Activated CD8-positive, alpha-beta memory T cell treated with anti-CD3 and anti-CD28 coated beads for 48 hours (primary cell): ENCODE data around the gene HGF.

Experiments used
- DNase-seq, 3 experiments: peaks; one replicate each; pipeline ENCODE4 v3.0.0-alpha.2; 2020; ENCODE audit warnings: low read depth in 2 of 3, low spot score in 2 of 3

The HGF gene

DNA sequence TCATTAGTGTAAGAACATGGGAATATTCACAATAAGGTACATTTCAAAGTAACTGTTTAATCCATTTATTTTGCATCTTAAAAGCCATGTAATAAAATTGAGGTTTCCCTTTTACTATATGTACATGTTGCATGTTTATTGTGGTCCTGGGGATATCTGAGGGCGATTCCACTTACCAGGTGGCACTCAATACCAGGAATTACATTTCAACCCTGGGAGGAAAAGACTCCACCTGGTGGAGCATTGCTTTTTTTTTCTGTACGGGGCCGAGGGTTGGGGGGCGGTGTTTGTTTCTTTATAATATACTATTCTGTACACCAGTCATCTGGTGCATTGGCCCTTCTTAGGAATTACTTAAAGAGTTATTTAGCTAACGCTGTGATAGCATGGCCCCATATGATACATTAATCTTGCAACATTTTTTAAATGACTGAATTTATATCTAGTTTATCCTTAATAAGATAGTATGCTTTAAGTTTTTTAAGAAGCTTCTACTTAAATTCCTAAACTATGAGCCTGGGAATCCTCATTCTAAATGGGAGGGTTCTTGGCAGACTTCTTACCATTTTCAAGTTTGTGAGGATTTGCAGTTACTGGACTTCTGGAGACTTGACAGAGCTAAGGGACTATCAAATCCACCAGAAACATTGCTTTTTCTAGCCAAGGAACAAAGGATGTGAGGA lies 7.2 kb upstream of the HGF start:
- DNase-seq: no peak

DNA sequence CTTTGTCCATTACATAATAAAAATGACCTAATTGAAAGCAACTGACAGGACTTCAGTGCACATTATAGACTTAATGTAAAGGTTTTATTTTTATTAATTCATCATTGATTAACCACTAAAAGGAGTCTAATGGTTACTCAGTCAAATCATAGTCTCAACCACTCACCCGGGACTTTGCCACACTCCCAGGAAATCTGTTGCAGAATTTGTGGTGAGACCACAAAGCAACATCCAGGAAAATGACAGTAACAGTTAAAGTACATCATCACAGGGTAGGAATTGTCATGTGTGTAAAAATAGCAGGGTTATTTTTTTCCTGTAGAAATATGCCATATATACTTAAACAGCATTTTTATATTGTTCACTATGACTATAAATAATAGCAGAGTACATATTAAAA lies 6.3 kb upstream of the HGF start:
- DNase-seq: no peak

DNA sequence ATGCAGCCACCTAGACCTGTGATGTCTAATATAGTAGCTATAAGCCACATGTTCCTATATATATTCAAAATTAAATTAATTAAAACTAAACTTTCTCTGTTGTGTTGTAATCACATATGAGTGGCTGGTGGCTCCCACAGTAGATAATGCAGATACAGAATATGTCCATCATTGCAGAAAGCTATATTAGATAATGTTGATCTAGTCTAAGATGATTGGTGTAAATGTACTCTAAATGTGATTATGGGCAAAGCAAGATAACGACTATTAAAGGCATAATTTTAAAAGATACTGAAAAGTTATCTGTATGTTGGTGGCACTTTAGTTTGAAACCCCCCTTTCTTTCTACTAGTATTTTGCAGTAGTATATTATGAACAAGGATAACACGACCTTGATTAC lies 5.7 kb upstream of the HGF start:
- no peak for DNase-seq

DNA sequence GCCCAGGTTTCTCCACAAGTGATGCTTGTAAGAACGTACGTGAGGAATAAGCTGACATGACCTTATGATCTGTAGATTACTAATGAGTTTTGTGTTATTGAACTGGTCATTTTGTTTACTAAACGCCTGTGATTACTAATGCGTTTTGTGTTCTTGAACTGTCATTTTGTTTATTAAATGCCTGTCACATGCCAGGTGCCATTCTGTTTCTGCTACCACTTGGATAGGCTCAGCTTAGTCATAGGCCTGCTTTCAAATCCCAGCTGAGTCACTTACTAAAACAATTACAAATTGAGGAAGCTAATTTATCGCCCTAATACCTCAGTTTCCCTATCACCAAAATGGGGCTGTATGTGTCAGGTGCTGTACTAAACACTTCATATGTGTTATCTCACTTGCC lies 4.7 kb upstream of the HGF start:
- DNase-seq: no peak

DNA sequence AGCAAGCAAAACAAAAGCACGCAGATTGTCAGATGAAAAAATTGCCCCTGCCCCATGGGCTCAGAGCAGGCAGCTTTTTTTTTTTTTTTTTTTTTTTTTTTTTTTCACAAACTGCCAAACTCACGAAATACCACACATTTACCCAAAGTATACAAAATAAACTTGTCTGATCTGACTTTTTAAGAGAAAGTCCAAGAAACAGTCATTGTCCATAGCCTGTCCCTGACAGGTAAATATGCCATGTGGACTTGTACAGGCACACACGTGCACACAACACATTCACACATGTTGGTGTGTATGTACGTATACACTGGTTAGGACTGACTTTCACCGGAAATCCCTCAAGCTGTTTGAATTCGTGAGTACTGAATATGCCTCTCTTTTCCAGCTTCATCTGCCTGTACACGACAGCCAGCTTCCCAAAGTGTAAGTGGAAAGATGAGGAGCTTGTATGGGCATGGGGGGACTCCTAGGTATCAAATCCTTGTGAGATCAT lies 929 bp upstream of the HGF start:
- DNase-seq: no peak

DNA sequence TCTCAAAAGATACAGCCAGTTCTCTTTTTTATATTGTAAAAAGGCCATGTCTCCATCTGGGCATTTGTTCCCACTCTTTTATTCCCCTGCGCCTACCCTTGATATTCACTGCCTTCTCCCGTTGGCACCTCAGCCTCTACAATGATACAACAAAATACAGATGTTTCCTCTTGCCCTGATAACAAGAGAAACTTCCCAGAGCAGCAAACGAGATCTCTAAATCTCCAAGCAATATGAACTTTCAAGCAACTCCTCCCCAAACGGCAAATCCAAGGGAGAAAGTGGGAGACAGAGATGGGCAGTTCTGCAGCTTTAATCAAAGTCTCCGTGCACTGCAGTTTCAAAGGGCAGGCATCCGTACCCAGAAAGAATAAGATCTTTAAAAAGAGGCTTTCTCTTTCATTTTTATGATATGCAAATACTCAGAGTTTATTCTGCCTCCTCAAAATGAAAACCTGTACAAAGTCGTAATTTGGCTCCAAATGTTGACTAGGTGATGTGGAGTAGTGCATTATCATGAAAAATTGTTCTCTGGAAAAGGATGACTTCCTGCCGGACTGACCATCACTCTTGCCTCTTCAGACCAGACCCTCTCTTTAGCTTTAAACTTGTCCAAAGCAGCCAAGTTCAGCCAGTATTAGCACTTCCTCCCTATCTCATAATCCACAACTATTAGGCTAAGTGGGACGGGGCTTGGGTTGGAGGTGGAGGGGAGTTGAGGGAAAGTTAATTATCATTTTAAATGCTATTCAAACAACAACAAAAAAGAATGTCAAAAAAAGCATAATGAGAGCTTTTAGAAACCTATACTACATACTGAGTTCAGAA lies 682 bp downstream of the HGF start:
- no peak for DNase-seq

DNA sequence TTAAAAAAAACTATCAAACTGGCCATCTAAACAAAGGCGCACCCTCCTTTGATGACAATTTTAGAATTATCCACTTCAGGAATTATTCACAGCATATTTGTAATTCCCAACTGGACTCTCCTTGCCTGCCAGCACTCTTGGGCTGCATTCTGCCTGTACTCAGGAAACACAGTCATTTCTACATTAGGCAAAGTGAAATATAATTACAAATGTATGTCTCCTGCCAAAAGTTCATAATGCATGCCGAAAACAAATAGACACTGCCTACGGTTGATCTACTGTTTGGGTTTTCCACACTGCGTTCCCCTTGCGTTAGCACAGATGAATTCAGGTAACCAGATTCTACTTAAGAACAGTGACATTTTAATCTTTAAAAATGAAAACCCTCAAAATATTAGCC lies 1.9 kb downstream of the HGF start:
- DNase-seq: no peak

DNA sequence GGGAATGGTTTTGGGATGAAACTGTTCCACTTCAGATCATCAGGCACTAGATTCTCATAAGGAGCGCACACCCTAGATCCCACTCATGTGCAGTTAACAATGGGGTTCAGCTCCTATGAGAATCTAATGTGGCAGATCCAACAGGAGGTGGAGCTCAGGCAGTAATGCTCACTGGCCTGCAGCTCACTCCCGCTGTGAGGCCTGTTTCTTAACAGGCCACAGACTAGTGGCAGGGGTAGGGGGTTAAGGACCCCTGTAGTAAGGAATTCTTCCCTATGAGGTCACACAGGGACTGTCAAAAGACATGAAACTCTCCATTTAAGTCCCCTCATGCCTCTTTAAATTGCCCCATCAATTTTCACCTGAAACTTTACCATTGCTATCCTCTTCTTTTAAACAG lies 8.0 kb downstream of the HGF start:
- no peak for DNase-seq

DNA sequence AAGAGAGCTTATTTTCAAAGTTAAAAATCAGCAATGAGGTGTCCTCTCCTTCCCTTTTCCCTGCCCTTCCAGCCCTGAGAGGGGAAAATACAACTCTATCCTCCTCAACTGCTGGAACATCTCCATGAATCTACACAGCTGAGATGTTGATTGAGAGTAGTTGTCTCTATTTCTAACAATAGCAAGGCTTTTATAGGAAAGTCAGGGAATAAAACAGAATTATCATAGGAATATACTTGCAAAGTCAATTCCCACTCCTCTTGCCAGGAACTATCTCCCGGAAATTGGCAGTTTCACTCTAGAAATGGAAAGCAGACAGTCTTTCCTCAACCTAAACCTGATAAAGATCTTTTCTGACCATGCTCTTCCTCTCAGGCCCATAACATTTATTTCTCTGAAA lies 8.8 kb downstream of the HGF start:
- DNase-seq: no peak

DNA sequence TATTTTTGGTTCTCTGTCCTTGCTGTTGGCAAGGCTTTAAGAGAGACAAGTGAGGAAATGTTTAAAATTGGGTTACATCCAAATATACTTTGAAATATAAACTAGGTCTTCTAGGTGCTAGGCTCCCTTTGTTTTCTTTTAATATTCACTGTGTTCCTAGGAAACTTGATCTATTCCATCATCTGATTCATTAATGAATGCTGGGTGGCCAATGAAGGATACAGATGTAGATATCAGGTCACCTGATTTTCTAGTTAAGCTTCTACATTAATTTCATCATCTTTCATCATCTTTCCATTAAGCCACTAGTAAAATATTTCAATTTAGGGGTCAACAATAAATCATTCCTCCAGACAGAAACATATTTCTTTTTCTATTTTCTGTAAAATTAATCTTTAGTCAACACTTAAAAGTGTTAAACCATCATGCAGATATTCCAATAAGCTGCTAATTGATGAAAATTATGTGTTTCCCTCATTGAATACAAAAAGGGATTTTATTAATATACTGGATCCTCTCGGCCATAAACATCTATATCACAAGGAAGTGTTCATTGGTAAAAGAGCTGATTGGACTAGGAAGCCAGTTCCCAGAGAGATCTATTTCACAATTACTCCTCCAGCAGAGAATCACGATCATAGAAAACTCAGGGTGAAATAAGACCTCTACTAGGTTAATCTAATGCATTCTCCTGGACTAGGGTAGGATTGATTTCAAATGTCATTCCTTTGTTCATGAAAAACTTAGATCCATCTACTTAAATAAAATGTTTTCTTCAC lies 14.7 kb downstream of the HGF start:
- DNase-seq: no peak

DNA sequence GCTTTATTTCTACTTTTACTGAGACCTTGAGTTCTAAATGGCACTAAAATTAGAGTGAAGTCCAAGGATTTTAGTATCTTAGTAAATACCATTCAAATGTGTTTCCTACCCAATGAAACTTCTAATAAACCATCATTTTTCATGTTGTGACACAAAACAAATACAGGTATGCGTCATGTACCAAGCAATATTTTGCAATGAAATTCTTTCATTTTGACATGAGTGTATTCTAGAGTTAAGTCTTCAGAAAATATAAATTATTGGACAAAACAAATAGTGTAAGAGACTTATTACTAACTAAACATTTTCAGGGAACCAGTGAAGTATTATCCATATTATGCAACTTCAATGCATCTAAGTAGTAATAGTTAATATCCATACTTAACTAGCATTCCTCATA lies 16.5 kb downstream of the HGF start:
- no peak for DNase-seq

DNA sequence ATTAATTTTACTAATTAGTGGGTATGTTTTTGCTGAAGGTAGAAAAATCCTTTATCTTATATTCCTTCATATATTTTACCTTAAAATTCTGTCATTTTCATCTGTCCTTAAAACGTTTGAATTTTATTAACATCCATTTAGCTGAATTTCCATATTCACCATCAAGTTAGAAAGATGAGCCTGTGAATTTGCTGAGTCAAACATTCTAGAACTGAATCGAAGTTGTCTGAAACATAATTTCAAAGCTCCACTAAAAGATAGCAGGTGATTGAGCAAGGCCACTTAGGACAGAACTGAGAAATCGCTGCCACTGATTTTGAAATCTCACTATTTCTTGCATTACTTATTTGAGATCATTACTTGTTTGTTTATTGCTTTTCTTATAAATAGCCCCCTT lies 17.5 kb downstream of the HGF start:
- no peak for DNase-seq

DNA sequence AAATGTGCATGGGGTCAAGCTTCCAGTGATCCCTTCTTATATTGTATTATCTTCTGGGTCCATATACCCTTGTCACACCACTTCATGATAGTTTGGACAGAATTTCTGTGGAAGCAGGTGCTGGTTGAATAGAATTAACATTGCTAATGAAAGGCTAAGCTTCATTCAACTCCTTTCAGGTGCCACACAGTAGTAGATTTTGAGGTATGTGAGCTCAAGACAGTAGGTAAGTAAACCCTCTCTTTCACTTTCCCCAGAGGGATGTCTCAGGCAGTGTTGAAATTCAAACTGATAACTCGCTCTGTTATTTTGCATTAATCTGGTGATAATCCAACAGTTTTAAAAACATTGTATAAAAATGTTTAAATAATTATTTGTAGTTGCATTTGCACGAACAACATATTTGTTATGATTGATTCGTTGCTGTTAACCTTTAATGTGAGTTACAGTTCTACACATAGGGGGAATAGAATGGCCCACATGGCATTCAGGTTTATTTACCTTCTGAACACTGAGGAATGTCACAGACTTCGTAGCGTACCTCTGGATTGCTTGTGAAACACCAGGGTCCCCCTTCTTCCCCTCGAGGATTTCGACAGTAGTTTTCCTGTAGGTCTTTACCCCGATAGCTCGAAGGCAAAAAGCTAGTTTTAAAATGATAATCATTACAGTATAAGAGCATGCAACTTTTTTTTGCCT lies 18.1 kb downstream of the HGF start:
- no peak for DNase-seq

DNA sequence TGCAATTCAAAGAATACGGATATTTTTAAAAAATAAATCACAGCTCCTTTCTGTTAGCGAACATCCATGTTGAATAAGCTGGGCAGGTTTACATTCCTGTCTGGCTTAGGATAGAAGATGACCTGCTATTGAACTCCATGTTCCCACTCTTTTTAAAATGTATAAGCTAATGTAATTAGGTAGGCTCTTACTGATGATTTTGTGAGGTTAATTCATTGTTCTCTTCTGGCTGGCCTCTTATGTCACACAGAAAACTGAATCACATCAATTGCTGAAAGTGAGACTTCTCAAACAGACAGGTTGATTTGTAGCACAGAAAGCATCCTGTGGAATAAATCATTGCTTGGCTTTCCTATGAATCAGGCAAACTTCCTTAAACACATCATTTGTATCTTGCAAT lies 24.2 kb downstream of the HGF start:
- DNase-seq: no peak

DNA sequence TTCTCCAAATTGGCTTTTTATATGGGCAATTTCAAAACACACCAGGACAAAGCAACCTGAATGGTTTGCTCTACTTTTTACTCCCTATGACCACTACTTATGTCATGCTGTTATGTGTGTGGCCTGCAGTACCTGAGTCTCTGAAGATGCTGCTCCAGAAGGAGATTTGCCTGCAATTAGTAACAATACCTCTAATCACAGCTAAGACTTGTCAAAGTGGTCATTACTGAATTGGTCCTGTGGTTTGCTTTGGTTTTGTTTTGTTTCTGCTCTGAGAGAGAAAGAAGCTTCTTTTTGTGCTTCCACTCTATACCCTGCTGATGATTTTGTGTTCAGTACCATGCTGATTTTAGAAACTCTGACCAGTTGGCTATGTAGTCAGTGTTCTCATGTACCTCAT lies 25.5 kb downstream of the HGF start:
- DNase-seq: no peak

DNA sequence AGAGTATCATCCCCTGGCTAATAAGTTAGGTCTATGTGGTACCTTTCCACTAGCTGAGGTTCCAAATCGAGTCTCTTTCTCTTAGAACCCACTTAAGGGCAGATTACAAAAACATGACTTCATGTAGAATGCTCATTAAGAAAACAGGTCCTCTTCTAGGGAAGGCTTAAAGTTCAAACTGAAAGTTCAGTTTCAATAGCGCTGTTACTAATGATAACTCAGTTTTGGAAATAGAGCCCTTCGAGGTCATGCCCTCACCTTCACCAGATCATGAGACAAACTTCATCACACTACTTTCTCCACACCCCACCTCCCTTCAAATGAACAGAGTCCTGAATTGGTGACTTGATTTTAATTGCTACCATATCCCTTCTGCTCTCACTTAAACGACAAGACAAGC lies 26.2 kb downstream of the HGF start:
- no peak for DNase-seq

DNA sequence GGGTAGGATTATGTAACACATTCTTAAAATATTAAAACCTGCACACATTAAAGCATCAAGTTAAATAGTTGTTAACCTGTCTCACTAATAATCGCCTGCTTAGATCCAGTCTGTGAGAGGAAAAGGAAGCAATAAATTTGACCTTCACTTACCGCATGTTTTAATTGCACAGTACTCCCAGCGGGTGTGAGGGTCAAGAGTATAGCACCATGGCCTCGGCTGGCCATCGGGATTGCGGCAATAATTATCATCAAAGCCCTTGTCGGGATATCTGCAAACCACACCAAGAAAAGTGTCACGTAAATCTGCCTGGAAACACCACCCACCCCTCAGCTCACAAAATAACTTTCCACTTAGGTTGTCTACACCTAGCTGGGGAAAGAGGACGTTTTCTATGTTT lies 26.6 kb downstream of the HGF start:
- no peak for DNase-seq

DNA sequence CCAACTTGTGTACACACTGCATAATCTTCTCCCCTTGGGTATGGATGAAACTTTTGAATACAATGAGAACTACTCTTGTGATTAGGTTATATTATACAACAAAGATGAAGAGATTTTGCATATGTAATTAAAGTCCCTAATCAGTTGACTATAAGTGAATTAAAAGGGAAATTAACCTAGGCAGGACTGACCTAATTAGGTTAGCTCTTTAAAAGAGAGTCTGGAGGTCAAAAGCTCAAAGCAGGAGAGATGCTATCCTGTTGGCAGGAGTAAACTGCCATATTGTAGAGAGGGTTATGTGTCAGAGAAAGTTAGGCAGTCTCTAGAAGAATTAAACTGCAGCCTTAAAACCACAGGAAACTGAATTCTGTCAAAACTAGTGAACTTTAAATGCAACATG lies 29.4 kb downstream of the HGF start:
- no peak for DNase-seq

DNA sequence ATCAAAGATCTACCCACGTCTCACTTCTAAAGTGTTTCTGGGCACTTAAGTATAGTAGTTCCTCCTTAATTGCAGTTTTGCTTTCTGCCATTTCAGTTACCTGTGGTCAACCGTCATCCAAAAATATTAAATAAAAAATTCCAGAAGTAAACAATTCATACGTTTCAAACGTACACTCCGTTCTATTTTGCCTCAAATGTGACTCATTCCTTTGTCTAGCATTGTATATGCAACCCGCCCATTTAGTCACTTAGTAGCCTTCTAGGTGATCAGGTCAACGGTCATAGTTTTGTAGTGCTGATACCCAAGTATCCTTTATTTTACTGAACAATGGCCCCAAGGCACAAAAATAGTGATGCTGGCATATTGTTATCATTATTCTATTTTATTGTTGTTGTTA lies 33.8 kb downstream of the HGF start:
- DNase-seq: no peak

DNA sequence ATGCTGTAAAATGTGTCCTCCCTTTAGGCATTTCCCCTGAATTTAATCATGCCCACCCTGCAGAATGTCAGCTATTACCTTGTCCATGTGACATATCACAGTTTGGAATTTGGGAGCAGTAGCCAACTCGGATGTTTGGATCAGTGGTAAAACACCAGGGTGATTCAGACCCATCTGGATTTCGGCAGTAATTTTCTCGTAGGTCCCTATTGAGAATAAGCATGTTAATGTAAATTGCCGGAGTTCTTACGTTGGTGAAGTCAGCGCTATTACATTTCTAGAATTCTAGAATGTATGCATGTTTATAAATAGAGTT lies 44.1 kb downstream of the HGF start:
- no peak for DNase-seq

DNA sequence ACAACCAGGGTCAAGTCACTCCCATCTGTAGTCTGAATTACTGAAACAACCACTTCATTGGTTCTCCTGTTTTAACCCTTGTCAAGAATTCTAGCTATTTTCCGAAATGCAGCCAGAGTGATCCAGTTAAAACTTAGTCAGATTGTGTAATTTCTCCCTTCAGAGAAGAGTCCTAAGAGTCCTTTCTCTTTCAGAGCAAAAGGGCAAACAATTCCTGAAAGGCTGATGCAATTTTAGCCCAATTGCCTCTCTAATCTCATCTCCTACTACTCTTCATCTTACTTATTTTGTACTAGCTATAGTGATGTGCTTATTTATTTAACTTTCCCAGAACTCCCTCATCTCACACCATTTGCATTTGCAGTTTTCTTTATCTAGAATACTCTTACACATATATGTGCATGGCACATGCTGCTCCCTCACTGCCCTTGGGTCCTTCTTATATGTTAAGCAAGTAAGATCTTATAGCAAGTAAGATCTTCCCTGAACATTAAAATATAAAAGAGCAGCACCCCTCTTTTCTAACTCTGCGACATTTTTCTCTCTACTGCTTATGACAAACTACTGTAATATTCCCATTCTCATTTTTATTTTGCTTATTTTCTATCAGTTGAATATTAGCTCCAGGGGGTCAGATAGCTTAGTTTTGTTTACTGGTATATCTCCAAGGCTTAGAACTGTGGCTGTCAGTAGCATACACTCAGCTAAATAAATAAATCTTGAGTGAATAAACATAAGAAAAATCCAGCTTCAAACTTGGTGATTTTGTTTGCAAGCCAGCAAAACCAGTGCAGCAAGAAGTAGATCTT lies 44.6 kb downstream of the HGF start:
- no peak for DNase-seq
